ENCODE data around the gene CCNY.

- TF ChIP-seq CTCF (IDR thresholded peaks at IDR 0.05): no peak
- no peak for TF ChIP-seq EZH2 (IDR thresholded peaks at IDR 0.05; ENCODE audit: borderline replicate concordance, insufficient read depth, low read depth, low read length, poor library complexity, severe bottlenecking)
Measured at GRCh38 chr10:35336921-35337823, 863 bp downstream of the CCNY start.
